CD4-positive, alpha-beta T cell treated with Interleukin-15 for 1 hour (primary cell): ENCODE results near the gene ECE1.
"Not testable (repeated sequence)": the region's sequence is repeated elsewhere in the genome, so short reads cannot be mapped to it uniquely, and the experiment has no call there.

Experiments used
- DNase-seq: peaks from one replicate; pipeline ENCODE4 v3.0.0-alpha.2; 2020

The ECE1 gene

GRCh38 chr1:21290546-21290944 is 282 bp upstream of the ECE1 start:
- peak; percentile 67 for DNase-seq

GRCh38 chr1:21289127-21289526 is 1.1 kb downstream of the ECE1 start:
- no peak for DNase-seq

GRCh38 chr1:21287905-21288514 is 2.3 kb downstream of the ECE1 start:
- DNase-seq, result no peak

- DNase-seq, result not testable (repeated sequence)
Measured at GRCh38 chr1:21285386-21285785, 4.9 kb downstream of the ECE1 start.

GRCh38 chr1:21285055-21285372 is 5.2 kb downstream of the ECE1 start:
- DNase-seq, result no peak

- peak; percentile 38 for DNase-seq
Measured at GRCh38 chr1:21284206-21285054, 5.8 kb downstream of the ECE1 start.

GRCh38 chr1:21283524-21283923 is 6.7 kb downstream of the ECE1 start:
- DNase-seq, result no peak

GRCh38 chr1:21282020-21282419 is 8.2 kb downstream of the ECE1 start:
- DNase-seq, result not testable (repeated sequence)

GRCh38 chr1:21280482-21280881 is 9.8 kb downstream of the ECE1 start:
- DNase-seq, result no peak

- DNase-seq, result no peak
Measured at GRCh38 chr1:21280011-21280471, 10.2 kb downstream of the ECE1 start.

- peak; percentile 33 for DNase-seq
Measured at GRCh38 chr1:21278860-21279845, 11.1 kb downstream of the ECE1 start.

GRCh38 chr1:21278208-21278859 is 11.9 kb downstream of the ECE1 start:
- no peak for DNase-seq

GRCh38 chr1:21277180-21277579 is 13.1 kb downstream of the ECE1 start:
- no peak for DNase-seq

GRCh38 chr1:21272540-21272939 is 17.7 kb downstream of the ECE1 start:
- no peak for DNase-seq

- DNase-seq, result no peak
Measured at GRCh38 chr1:21271550-21271949, 18.7 kb downstream of the ECE1 start.

GRCh38 chr1:21270086-21270689 is 20.1 kb downstream of the ECE1 start:
- DNase-seq, result peak; percentile 79

- DNase-seq, result no peak
Measured at GRCh38 chr1:21269461-21270085, 20.7 kb downstream of the ECE1 start.

GRCh38 chr1:21268281-21269239 is 21.7 kb downstream of the ECE1 start:
- DNase-seq, result no peak

GRCh38 chr1:21267191-21268077 is 22.8 kb downstream of the ECE1 start:
- no peak for DNase-seq
